ENCODE results near the gene NECTIN4.

- TF ChIP-seq CTCF (conservative IDR thresholded peaks at IDR 0.05) (no peak), EZH2 (IDR thresholded peaks at IDR 0.05; ENCODE audit: low read depth) (no peak)
Measured at GRCh38 chr1:161127649-161128048, 38.3 kb upstream of the NECTIN4 start.
